ENCODE measurements around the gene NSFL1C. TPM values are rescaled to one million over a fixed set of nuclear protein-coding genes. Genes with fewer than 3 reads are reported as not detected.

Gene NSFL1C
- total and polyA plus RNA-seq, 2 of the 4 experiments (the other 2 are of a cell fraction): 33.0 to 40.3 TPM

DNA sequence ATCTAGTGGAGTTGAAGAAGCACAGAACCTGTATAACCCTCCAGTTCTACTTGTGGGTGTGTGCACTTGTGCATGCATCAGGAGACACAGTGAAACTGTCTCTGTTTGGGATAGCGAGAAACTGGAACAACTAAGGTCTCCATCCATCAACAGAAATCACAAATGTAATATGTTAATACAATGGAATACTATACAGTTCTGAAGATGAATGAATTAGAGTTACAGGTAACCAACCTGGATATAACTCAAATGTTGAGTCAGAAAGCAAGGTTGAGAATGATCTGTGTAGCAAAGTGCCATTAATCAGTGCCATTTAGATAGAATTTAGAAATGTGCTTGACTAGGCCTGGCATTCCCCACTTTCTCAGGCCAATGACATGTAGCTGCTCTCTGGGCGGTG, 4.6 kb upstream of the NSFL1C start:
- Histone ChIP-seq H3K4me2 (ENCODE audit: low read depth, low read length) (no peak overlapping the region), H3K27ac (ENCODE audit: insufficient read depth, low read length) (no peak overlapping the region), H3K9me1 (ENCODE audit: insufficient read depth, low read length) (peaks cover 6% of the 10 kb centered on the region; the same call in 1 of the 2 replicates), H2BK5ac (ENCODE audit: low read depth, low read length, poor library complexity, severe bottlenecking) (peak overlapping the region; percentile 86), H3K4ac (ENCODE audit: low read depth, low read length) (peak overlapping the region; percentile 82; the same call in 1 of the 2 replicates), H2BK15ac (ENCODE audit: low read depth, low read length) (peak overlapping the region; percentile 77; the same call in 1 of the 3 replicates), H3K56ac (ENCODE audit: extremely low read depth, insufficient read depth, low read length) (no peak overlapping the region), H3K36me3 (ENCODE audit: control insufficient read depth, insufficient read depth, low read length) (no peaks in the 10 kb centered on the region), H2AK9ac (replicated peaks; ENCODE audit: low read depth, low read length, poor library complexity) (no peak overlapping the region), H4K8ac (ENCODE audit: low read depth in 2 of 2, low read length in 2 of 2) (peak overlapping the region in 1 of 2 experiments; percentile 82; a peak in 1 of 4 replicates), H3K14ac (replicated peaks; ENCODE audit: low read depth, low read length) (no peak overlapping the region), H2AK5ac (ENCODE audit: low read depth, low read length) (peak overlapping the region; percentile 48; the same call in 1 of the 2 replicates), H3K9ac (ENCODE audit: low read depth, low read length) (no peak overlapping the region), H3K18ac (ENCODE audit: low read depth, low read length) (no peak overlapping the region; the same call in 1 of the 2 replicates), H3K79me1 (ENCODE audit: low read depth in 1 of 2, low read length in 2 of 2) (peaks cover 2 to 6% of the 10 kb centered on the region in 2 experiments; a peak in 3 of 4 replicates), H3K23ac (ENCODE audit: low read depth, low read length) (peak overlapping the region; percentile 49; the same call in 1 of the 2 replicates), H2AFZ (replicated peaks; ENCODE audit: low read length, poor library complexity) (peak overlapping the region; percentile 83), H3K4me3 (ENCODE audit: insufficient read depth, low read depth, low read length) (no peak overlapping the region), H4K20me1 (ENCODE audit: insufficient read depth, low read length) (no peaks in the 10 kb centered on the region), H3K27me3 (ENCODE audit: control insufficient read depth, insufficient read depth, low read length) (peaks cover 2% of the 10 kb centered on the region; the same call in 1 of the 2 replicates), H4K5ac (ENCODE audit: low read depth, low read length) (no peak overlapping the region; the same call in 1 of the 2 replicates), H4K91ac (ENCODE audit: insufficient read depth, low read depth, low read length) (no peak overlapping the region), H3K9me3 (ENCODE audit: control insufficient read depth, insufficient read depth, low read length) (no peaks in the 10 kb centered on the region), H2BK20ac (ENCODE audit: low read depth, low read length) (peak overlapping the region; percentile 78; the same call in 1 of the 2 replicates), H3K4me1 (ENCODE audit: control insufficient read depth, insufficient read depth, low read length) (peaks cover 10% of the 10 kb centered on the region), H2BK120ac (ENCODE audit: low read depth, low read length) (peak overlapping the region; percentile 71; the same call in 1 of the 2 replicates)
- in situ Hi-C loops (cut with MboI; ENCODE audit: low sequenced_read_pairs) (no loop called here), dilution Hi-C loops (cut with HindIII; ENCODE audit: low sequenced_read_pairs, unreplicated experiment) (no loop called here), intact Hi-C loops (cut with micrococcal nuclease) (loop anchor here (10.0 kb wide), 1 partner anchor 656 kb away; no protein-coding TSS in a partner anchor)
- TF ChIP-seq, protein P1, sequence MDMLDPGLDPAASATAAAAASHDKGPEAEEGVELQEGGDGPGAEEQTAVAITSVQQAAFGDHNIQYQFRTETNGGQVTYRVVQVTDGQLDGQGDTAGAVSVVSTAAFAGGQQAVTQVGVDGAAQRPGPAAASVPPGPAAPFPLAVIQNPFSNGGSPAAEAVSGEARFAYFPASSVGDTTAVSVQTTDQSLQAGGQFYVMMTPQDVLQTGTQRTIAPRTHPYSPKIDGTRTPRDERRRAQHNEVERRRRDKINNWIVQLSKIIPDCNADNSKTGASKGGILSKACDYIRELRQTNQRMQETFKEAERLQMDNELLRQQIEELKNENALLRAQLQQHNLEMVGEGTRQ (IDR thresholded peaks at IDR 0.05; ENCODE audit: low read depth, low read length): no peak
- no peak for TF ChIP-seq RFX5 (IDR thresholded peaks at IDR 0.05; ENCODE audit: low read depth, low read length)
- no peak for TF ChIP-seq SMC3 (IDR thresholded peaks at IDR 0.05; ENCODE audit: low read depth, low read length)
- TF ChIP-seq, protein P2, sequence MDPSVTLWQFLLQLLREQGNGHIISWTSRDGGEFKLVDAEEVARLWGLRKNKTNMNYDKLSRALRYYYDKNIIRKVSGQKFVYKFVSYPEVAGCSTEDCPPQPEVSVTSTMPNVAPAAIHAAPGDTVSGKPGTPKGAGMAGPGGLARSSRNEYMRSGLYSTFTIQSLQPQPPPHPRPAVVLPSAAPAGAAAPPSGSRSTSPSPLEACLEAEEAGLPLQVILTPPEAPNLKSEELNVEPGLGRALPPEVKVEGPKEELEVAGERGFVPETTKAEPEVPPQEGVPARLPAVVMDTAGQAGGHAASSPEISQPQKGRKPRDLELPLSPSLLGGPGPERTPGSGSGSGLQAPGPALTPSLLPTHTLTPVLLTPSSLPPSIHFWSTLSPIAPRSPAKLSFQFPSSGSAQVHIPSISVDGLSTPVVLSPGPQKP (IDR thresholded peaks at IDR 0.05; ENCODE audit: borderline replicate concordance, low read depth, low read length): no peak
- no peak for TF ChIP-seq MAFK (IDR thresholded peaks at IDR 0.05; ENCODE audit: low read depth, low read length)
- no peak for TF ChIP-seq MAZ (IDR thresholded peaks at IDR 0.05; ENCODE audit: borderline replicate concordance, low read depth, low read length)
- TF ChIP-seq BHLHE40 (IDR thresholded peaks at IDR 0.05; ENCODE audit: low read depth, low read length): no peak
- TF ChIP-seq CEBPB (IDR thresholded peaks at IDR 0.05; ENCODE audit: low read depth, low read length): no peak
- no peak for TF ChIP-seq NFE2L2 (IDR thresholded peaks at IDR 0.05; ENCODE audit: low read depth, low read length)
- TF ChIP-seq CHD1 (IDR thresholded peaks at IDR 0.05; ENCODE audit: low read depth, low read length): no peak
- no peak for TF ChIP-seq RCOR1 (IDR thresholded peaks at IDR 0.05; ENCODE audit: insufficient replicate concordance, low read length)
- DNase-seq: no peak
- CTCF ChIA-PET: no interaction called here
- WGBS, 2 experiments (ENCODE audit: extremely low coverage in 2 of 2, insufficient read length in 1 of 2): no CpG with 5 or more reads among the region's 2 CpGs
- POLR2A ChIA-PET (ENCODE audit: unreplicated experiment): no interaction called here
- ATAC-seq (ENCODE audit: low read depth): no peak
- no TSS peak for BruUV-seq (replicated peaks)
